Measurements from ENCODE around the gene SFMBT1. TPM values are rescaled to one million over a fixed set of nuclear protein-coding genes. Genes with fewer than 3 reads are reported as not detected.

SFMBT1 gene
- total RNA-seq, 1 experiment from 2014 or later = 14.3 TPM

- Histone ChIP-seq H3K4me1 (replicated peaks; ENCODE audit: insufficient read depth) (no peaks in the 10 kb centered on the region), H3K4me3 (no peak overlapping the region), H3K27ac (no peak overlapping the region), H2AFZ (no peak overlapping the region), H4K20me1 (ENCODE audit: insufficient read depth) (no peaks in the 10 kb centered on the region), H3K36me3 (ENCODE audit: low read depth) (no peaks in the 10 kb centered on the region), H3K4me2 (no peak overlapping the region), H3K9me2 (ENCODE audit: insufficient read depth) (no peaks in the 10 kb centered on the region), H3K79me2 (ENCODE audit: low read depth) (peaks cover 5% of the 10 kb centered on the region; the same call in 1 of the 2 replicates), H3K9me3 (ENCODE audit: insufficient read depth, low read depth) (no peaks in the 10 kb centered on the region), H3F3A (ENCODE audit: insufficient read depth, low read depth) (no peaks in the 10 kb centered on the region), H3K27me3 (ENCODE audit: insufficient read depth, low read depth) (no peaks in the 10 kb centered on the region)
- no TSS peak for BruUV-seq (replicated peaks)
- intact Hi-C loops (cut with micrococcal nuclease; ENCODE audit: unreplicated experiment) = no loop called here
- POLR2A ChIA-PET (ENCODE audit: unreplicated experiment) = no interaction called here
- TF ChIP-seq, protein P1, sequence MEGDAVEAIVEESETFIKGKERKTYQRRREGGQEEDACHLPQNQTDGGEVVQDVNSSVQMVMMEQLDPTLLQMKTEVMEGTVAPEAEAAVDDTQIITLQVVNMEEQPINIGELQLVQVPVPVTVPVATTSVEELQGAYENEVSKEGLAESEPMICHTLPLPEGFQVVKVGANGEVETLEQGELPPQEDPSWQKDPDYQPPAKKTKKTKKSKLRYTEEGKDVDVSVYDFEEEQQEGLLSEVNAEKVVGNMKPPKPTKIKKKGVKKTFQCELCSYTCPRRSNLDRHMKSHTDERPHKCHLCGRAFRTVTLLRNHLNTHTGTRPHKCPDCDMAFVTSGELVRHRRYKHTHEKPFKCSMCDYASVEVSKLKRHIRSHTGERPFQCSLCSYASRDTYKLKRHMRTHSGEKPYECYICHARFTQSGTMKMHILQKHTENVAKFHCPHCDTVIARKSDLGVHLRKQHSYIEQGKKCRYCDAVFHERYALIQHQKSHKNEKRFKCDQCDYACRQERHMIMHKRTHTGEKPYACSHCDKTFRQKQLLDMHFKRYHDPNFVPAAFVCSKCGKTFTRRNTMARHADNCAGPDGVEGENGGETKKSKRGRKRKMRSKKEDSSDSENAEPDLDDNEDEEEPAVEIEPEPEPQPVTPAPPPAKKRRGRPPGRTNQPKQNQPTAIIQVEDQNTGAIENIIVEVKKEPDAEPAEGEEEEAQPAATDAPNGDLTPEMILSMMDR (conservative IDR thresholded peaks at IDR 0.05) = no peak
- TF ChIP-seq EZH2 (IDR thresholded peaks at IDR 0.05; ENCODE audit: low read depth) = no peak
- CTCF ChIA-PET = no interaction called here
- no peak for DNase-seq
These were observed 13.3 kb downstream of the SFMBT1 start for GRCh38 chr3:53032609-53033008.

- Histone ChIP-seq H3K36me3 (ENCODE audit: low read depth) (no peaks in the 10 kb centered on the region), H3K9me2 (ENCODE audit: insufficient read depth) (no peaks in the 10 kb centered on the region), H4K20me1 (ENCODE audit: insufficient read depth) (no peaks in the 10 kb centered on the region), H3F3A (ENCODE audit: insufficient read depth, low read depth) (no peaks in the 10 kb centered on the region), H3K4me3 (no peak overlapping the region), H3K27ac (no peak overlapping the region), H3K79me2 (ENCODE audit: low read depth) (peaks cover 4% of the 10 kb centered on the region; the same call in 1 of the 2 replicates), H3K4me2 (no peak overlapping the region), H2AFZ (no peak overlapping the region), H3K27me3 (ENCODE audit: insufficient read depth, low read depth) (no peaks in the 10 kb centered on the region), H3K9me3 (ENCODE audit: insufficient read depth, low read depth) (no peaks in the 10 kb centered on the region), H3K4me1 (replicated peaks; ENCODE audit: insufficient read depth) (no peaks in the 10 kb centered on the region)
- ChIA-PET POLR2A (ENCODE audit: unreplicated experiment) (no interaction called here), CTCF (no interaction called here)
- no peak for DNase-seq
- BruUV-seq (replicated peaks) = no TSS peak
- TF ChIP-seq, protein P1 (conservative IDR thresholded peaks at IDR 0.05) = no peak
- no peak for TF ChIP-seq EZH2 (IDR thresholded peaks at IDR 0.05; ENCODE audit: low read depth)
- intact Hi-C loops (cut with micrococcal nuclease; ENCODE audit: unreplicated experiment) = no loop called here
These were observed 15.0 kb downstream of the SFMBT1 start for GRCh38 chr3:53030619-53031449.

- H3K4me1 ChIP-seq (replicated peaks; ENCODE audit: insufficient read depth) = no peaks in the 10 kb centered on the region
- no peaks in the 10 kb centered on the region for H3K27me3 ChIP-seq (ENCODE audit: insufficient read depth, low read depth)
- ChIA-PET CTCF (no interaction called here), POLR2A (ENCODE audit: unreplicated experiment) (no interaction called here)
- no peaks in the 10 kb centered on the region for H4K20me1 ChIP-seq (ENCODE audit: insufficient read depth)
- H3K36me3 ChIP-seq (ENCODE audit: low read depth) = no peaks in the 10 kb centered on the region
- DNase-seq = no peak
- no peak overlapping the region for H3K27ac ChIP-seq
- TF ChIP-seq, protein P1 (conservative IDR thresholded peaks at IDR 0.05) = no peak
- no peak for TF ChIP-seq EZH2 (IDR thresholded peaks at IDR 0.05; ENCODE audit: low read depth)
- H3F3A ChIP-seq (ENCODE audit: insufficient read depth, low read depth) = no peaks in the 10 kb centered on the region
- H2AFZ ChIP-seq = no peak overlapping the region
- no peaks in the 10 kb centered on the region for H3K9me3 ChIP-seq (ENCODE audit: insufficient read depth, low read depth)
- no peak overlapping the region for H3K4me3 ChIP-seq
- BruUV-seq (replicated peaks) = no TSS peak
- no peak overlapping the region for H3K4me2 ChIP-seq
- no peaks in the 10 kb centered on the region for H3K9me2 ChIP-seq (ENCODE audit: insufficient read depth)
- intact Hi-C loops (cut with micrococcal nuclease; ENCODE audit: unreplicated experiment) = no loop called here
- peaks cover 10% of the 10 kb centered on the region for H3K79me2 ChIP-seq (ENCODE audit: low read depth)
These were observed 17.2 kb downstream of the SFMBT1 start for GRCh38 chr3:53028641-53029040.

Measured in PC-9 (cell line).